ENCODE data around the gene EIF4E3. TPM values are rescaled to one million over a fixed set of nuclear protein-coding genes. Genes with fewer than 3 reads are reported as not detected.

Gene EIF4E3
- total and polyA plus RNA-seq, 2 of the 13 experiments (the other 11 are each of a cell fraction or from before 2014, with no cell fraction given) = 0.07 to 0.15 TPM

GRCh38 chr3:71724584-71725270, 475 bp downstream of the EIF4E3 start (continued):
- TF ChIP-seq, protein P1, sequence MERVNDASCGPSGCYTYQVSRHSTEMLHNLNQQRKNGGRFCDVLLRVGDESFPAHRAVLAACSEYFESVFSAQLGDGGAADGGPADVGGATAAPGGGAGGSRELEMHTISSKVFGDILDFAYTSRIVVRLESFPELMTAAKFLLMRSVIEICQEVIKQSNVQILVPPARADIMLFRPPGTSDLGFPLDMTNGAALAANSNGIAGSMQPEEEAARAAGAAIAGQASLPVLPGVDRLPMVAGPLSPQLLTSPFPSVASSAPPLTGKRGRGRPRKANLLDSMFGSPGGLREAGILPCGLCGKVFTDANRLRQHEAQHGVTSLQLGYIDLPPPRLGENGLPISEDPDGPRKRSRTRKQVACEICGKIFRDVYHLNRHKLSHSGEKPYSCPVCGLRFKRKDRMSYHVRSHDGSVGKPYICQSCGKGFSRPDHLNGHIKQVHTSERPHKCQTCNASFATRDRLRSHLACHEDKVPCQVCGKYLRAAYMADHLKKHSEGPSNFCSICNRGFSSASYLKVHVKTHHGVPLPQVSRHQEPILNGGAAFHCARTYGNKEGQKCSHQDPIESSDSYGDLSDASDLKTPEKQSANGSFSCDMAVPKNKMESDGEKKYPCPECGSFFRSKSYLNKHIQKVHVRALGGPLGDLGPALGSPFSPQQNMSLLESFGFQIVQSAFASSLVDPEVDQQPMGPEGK (CRISPR knock-in tag; IDR thresholded peaks at IDR 0.05) = peak; percentile 19; the same call in 1 of the 2 replicates
- no peak for TF ChIP-seq ZKSCAN5 (CRISPR knock-in tag; IDR thresholded peaks at IDR 0.05)
- TF ChIP-seq GZF1 (CRISPR knock-in tag; IDR thresholded peaks at IDR 0.05) = no peak
- no peak for TF ChIP-seq TAF15 (IDR thresholded peaks at IDR 0.05; ENCODE audit: low read depth, low read length, poor library complexity, severe bottlenecking)
- TF ChIP-seq, protein P2, sequence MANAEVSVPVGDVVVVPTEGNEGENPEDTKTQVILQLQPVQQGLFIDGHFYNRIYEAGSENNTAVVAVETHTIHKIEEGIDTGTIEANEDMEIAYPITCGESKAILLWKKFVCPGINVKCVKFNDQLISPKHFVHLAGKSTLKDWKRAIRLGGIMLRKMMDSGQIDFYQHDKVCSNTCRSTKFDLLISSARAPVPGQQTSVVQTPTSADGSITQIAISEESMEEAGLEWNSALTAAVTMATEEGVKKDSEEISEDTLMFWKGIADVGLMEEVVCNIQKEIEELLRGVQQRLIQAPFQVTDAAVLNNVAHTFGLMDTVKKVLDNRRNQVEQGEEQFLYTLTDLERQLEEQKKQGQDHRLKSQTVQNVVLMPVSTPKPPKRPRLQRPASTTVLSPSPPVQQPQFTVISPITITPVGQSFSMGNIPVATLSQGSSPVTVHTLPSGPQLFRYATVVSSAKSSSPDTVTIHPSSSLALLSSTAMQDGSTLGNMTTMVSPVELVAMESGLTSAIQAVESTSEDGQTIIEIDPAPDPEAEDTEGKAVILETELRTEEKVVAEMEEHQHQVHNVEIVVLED (CRISPR knock-in tag; IDR thresholded peaks at IDR 0.05; ENCODE audit: borderline replicate concordance) = no peak
- no peak for TF ChIP-seq ZNF547 (CRISPR knock-in tag; IDR thresholded peaks at IDR 0.05)
- no peak for TF ChIP-seq HNF1B (CRISPR knock-in tag; IDR thresholded peaks at IDR 0.05)
- no peak for TF ChIP-seq NFIC (IDR thresholded peaks at IDR 0.05; ENCODE audit: low read length)
- TF ChIP-seq DBP (CRISPR knock-in tag; IDR thresholded peaks at IDR 0.05; ENCODE audit: not compliant biosample characterization) = no peak
- TF ChIP-seq, protein P3, sequence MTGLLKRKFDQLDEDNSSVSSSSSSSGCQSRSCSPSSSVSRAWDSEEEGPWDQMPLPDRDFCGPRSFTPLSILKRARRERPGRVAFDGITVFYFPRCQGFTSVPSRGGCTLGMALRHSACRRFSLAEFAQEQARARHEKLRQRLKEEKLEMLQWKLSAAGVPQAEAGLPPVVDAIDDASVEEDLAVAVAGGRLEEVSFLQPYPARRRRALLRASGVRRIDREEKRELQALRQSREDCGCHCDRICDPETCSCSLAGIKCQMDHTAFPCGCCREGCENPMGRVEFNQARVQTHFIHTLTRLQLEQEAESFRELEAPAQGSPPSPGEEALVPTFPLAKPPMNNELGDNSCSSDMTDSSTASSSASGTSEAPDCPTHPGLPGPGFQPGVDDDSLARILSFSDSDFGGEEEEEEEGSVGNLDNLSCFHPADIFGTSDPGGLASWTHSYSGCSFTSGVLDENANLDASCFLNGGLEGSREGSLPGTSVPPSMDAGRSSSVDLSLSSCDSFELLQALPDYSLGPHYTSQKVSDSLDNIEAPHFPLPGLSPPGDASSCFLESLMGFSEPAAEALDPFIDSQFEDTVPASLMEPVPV (CRISPR knock-in tag; IDR thresholded peaks at IDR 0.05) = no peak
- TF ChIP-seq PAF1 (CRISPR knock-in tag; IDR thresholded peaks at IDR 0.05) = no peak
- TF ChIP-seq ZNF230 (CRISPR knock-in tag; IDR thresholded peaks at IDR 0.05) = no peak
- no peak for TF ChIP-seq THYN1 (CRISPR knock-in tag; IDR thresholded peaks at IDR 0.05; ENCODE audit: borderline replicate concordance, low read depth)
- no peak for TF ChIP-seq ZNF274 (CRISPR knock-in tag; IDR thresholded peaks at IDR 0.05)
- no peak for TF ChIP-seq ZNF563 (CRISPR knock-in tag; IDR thresholded peaks at IDR 0.05)
- TF ChIP-seq NBN (conservative IDR thresholded peaks at IDR 0.05) = no peak
- TF ChIP-seq CENPT (CRISPR knock-in tag; IDR thresholded peaks at IDR 0.05; ENCODE audit: low read depth) = no peak
- TF ChIP-seq, protein P4, sequence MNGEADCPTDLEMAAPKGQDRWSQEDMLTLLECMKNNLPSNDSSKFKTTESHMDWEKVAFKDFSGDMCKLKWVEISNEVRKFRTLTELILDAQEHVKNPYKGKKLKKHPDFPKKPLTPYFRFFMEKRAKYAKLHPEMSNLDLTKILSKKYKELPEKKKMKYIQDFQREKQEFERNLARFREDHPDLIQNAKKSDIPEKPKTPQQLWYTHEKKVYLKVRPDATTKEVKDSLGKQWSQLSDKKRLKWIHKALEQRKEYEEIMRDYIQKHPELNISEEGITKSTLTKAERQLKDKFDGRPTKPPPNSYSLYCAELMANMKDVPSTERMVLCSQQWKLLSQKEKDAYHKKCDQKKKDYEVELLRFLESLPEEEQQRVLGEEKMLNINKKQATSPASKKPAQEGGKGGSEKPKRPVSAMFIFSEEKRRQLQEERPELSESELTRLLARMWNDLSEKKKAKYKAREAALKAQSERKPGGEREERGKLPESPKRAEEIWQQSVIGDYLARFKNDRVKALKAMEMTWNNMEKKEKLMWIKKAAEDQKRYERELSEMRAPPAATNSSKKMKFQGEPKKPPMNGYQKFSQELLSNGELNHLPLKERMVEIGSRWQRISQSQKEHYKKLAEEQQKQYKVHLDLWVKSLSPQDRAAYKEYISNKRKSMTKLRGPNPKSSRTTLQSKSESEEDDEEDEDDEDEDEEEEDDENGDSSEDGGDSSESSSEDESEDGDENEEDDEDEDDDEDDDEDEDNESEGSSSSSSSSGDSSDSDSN (CRISPR knock-in tag; IDR thresholded peaks at IDR 0.05) = peak; percentile 52; the same call in 1 of the 2 replicates
- TF ChIP-seq ARID2 (CRISPR knock-in tag; IDR thresholded peaks at IDR 0.05; ENCODE audit: borderline replicate concordance) = no peak

Data from HepG2 (cell line).